ENCODE results near the gene ADCY2.

- TF ChIP-seq POLR2A (IDR thresholded peaks at IDR 0.05) (no peak), CTCF (IDR thresholded peaks at IDR 0.05) (no peak), EP300 (IDR thresholded peaks at IDR 0.05) (no peak)
Measured at GRCh38 chr5:7794311-7794710, 398.4 kb downstream of the ADCY2 start.
